GM15510 (cell line): ENCODE results near the gene ARMC3.

ENCODE experiments used
- POLR2A ChIP-seq: IDR thresholded peaks from 3 replicates; pipeline ENCODE4 v1.6.1; 2011; ENCODE audit warnings: borderline replicate concordance; ENCODE audit not compliant: insufficient read length; ENCODE audit errors: extremely low read depth

The ARMC3 gene

DNA sequence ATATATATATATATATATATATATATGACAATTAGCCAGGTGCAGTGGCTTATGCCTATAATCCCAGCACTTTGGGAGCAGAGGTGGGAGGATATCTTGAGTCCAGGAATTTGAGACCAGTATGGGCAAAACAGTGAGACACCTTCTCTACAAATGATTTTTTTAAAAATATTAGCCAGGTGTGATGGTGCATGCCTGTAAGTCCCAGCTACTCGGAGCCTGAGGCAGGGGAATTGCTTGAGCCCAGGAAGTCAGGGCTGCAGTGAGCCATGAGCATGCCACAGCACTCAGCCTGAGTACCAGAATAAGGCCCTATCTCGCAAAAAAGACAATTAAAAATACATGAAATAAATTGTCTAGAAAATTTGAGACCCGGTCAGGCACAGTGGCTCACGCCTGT is 120.3 kb downstream of the ARMC3 start:
- TF ChIP-seq POLR2A: no peak

DNA sequence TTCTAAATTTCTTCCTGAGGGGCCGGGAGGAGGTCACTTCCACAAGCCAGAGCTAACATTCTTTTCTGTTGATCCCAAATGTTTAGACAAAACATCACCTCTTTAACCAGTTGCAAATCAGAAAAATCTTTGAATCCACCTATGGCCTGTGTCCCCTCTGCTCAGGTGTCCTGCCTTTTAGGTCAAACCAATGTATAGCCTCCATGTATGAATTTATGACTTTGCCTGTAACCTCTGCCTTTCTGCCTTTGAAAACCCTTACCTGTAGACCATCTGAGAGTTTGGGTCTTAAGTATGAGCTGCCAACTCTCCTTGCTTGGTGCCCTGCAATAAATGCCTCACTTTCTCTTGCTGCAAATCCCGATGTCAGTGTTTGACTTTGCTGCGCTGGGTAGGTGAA is 123.4 kb downstream of the ARMC3 start:
- no peak for TF ChIP-seq POLR2A

DNA sequence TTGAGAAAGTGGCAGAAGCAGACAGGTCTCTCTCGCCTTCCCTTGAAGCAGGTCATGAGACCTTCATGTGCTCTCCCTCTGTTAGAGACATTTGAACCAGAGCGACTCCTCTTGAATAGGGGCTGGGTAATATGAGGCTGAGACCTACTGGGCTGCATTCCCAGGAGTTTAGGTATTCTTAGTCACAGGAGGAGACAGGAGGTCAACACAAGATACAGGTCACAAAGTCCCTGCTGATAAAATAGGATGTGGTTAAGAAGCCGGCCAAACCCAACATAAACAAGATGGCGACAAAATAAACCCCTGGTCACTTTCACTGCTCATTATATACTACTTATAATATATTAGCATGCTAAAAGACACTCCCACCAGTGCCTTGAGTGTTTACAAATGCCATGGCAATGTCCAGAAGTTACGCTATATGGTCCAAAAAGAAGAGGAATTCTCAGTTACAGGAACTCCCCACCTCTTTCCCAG is 124.0 kb downstream of the ARMC3 start:
- TF ChIP-seq POLR2A: no peak

DNA sequence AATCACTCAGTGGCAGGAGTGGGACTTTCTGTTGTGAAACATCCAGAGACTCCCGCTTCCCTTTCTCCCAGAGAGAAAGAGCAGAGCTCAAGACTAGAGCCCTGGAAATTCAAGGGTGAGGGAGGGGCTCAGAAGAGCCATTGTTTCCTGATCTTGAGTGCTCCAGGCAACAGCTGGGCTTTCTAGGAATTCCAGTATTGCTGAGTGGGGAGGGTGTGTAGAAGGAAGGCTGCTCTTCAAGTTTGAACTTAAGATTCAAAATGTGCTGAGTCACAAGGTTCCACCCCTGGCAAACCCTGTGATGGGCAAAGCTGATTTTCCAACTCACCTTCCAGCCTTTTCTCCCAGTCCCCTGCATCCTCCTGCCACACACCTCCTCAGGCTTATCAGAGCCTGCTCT is 125.2 kb downstream of the ARMC3 start:
- no peak for TF ChIP-seq POLR2A

DNA sequence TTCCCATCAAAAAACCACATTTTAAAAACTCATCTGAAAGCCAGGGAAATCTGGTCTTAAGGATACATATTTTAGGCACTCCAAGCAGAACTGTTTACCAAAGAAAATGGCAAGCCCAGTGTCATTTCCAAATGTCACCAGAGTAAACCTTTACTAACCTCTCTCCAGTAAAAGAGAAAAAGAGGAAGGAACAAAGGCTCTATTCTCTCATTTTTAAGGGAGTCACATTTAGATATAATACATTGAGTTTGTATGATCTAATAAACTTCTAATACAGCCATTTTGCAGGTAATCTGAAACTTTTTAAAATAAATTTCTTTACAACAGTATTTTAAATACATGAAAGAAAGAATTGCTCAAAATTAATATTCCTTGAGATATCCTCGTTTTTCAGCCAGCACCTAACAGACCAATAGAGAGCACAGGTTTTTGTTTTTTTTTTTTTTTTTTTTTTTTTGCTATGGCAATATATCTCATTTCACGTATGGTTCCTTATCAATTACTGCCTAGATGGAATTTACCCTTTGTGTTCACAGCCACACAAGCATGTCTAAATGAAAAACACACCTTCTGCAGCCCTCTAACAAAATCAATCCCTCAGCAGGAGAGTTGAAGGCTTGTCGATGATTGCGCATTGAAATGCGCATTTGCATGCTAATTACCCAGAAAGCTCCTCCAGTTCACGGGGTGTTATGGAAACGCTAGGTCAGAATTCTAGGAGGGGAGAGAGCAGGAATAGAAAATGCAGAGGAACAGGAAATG is 127.8 kb downstream of the ARMC3 start:
- TF ChIP-seq POLR2A: no peak

DNA sequence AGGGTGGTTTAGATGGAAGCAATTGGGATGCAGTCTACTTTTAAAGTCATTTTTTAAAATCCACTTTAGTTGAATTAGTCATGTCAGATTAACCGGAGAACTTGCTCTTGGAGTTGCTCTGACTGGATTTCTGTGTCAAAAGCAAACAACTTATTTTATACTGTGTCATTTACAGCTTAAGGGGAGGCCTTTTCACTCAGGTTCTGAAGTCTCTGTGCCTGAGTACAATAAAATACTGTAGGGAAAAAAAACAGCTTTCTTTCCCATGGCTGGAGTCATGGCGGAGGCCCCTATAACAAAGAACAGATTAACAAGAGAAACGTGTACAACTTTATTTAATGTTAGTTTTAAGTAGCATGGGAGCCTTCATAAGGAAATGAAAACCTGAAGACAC is 128.3 kb downstream of the ARMC3 start:
- TF ChIP-seq POLR2A: no peak

DNA sequence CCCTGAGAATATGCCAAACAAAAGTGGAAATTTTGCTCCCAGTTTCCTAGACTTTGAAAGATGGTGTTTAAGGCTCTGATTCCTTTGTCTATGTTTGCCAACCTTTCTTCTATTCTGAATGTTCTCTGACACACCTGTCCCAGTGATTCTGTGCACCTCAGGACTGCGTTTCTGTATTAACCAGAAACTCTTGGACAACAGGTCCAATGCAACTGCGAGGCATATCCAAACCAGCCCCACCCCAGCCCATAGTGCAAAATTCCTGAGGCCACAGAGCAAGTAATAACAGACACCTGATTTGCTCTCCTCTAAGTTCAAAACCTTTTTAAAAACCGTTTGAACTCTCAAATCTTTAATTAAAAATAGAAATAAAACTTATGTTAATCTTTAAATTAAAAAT is 130.5 kb downstream of the ARMC3 start:
- TF ChIP-seq POLR2A: no peak

DNA sequence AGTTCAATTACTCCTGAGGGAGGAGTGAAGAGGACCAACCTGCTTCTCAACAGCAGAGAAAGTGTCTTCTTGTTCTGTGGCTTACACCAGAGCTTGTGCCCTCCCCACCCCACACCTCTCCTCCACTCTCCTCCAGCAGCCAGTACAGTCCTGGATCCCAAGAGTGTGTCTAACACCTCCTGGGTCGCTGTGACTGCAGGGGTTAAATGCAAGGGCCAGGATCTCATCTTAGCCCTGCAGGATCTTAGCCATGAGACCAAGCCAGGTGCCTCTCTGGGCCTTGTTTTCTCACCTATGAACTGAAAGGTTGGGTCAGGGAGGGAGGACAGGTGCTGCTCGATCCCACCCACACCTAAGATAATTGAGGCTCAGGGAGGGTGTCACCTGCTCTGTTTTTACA is 133.1 kb downstream of the ARMC3 start:
- TF ChIP-seq POLR2A: no peak

DNA sequence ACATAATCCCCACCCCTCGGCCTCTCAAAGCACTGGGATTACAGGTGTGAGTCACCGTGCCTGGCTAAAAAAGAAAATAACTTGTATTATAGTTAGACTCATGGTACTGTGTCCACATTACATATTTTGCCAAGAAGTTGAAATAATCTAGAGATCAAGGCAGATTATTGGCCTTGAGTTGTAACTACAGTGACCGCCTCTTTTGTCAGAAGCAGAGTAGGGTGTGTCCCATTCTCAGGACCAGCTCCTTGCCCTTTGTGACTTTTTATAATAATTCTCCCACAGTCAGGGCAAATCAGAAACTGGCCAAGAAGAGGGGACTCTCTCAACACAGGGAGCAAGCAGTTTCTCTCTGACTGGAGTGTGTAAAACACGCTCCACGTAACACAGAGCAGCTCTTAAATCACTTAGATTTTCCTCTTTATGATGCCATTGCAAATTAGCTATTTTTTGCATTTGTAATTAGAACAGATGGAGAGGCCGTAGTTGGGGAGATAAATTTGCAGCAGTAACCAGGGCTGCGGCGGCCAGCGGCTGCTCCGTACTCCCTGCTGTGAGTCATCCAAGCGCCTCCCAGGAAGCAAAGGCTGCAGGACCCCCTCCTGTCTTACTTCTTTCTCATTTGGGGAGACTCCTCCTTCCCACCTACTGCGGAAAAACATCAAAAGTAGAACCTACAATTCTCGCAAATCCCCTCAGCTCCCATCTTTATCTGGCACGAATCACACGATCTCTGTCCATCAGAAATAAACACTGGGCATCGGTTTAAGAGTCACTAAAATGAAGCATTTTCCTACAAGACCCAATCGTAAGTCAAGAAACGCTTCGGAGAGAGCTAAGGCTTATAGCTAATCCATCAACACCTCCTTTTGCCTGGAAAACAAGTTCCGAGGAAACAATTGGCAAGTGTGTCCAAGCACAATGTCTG is 135.5 kb downstream of the ARMC3 start:
- TF ChIP-seq POLR2A: no peak

DNA sequence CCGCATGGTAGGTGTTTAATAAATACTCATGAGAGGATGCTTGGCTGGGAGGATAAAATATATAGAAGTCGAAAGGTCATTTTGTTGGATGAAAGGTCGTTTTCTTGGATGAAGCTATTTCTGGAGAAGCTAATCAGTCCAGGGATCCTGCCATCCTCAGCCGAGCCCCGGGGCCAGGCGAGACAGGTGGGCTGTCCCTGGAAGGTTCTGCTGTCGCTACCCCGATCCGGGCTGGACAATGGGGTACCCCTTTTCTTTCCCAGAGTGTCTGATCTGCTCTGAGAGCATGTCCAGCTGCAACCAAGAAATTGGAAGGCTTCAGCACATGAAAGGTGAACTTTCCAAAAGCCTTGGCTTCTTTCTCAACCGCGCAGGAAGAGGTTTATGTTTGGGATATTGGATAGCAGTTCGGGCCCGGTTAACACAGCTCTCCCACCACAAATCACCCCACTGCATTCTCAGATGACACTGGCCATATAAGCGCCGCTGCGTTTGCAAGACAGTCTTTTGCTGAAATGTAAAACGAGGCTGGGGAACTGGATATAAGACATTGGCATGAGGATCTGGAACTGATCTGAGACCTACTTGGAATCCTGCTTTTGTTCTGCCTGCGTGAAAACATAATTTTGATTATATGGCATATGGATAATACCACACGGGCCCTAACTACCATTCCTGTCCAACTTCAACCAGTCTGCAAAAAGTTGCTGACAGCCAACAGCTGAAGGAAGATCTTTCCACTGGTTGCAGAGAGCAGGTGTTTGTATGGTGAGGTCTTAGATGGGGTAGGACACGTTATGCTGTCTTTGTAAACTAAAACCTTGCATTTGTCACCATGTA is 136.3 kb downstream of the ARMC3 start:
- no peak for TF ChIP-seq POLR2A

DNA sequence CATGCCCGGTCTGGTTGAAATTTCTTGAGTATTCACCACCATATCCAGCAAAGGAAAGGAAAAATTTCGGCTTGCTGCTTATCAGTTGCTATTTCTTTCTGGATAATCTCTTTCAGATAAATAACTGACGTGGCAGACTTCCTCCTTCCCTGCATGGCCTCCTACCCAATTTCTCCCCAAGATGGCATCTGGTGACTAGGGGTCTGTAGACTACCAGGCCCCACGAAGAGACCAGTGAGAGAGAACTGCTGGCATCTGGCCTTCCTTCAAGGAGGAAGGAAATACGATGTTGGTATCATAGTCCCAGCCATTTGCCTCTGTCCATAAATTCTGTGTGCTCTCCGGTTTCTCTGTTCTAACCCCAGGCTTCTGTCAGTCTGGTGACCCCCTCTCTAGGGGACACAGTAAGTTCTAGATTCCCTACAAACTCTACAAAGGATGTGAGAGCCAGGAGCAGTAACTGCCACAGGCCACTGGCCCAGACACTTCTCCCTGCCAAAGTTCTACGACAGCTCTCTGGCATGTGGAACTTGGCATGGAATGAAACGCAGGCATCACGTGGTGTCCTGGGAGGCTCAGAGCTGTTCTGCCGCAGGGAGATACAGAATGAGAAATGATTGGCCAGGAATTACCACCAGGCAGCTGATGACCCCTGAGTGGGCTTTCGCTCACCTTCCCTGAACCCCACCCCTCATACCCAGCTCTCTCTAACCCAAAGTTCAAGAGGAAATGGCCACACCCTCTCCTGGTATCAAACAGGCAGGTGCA is 137.5 kb downstream of the ARMC3 start:
- TF ChIP-seq POLR2A: no peak

DNA sequence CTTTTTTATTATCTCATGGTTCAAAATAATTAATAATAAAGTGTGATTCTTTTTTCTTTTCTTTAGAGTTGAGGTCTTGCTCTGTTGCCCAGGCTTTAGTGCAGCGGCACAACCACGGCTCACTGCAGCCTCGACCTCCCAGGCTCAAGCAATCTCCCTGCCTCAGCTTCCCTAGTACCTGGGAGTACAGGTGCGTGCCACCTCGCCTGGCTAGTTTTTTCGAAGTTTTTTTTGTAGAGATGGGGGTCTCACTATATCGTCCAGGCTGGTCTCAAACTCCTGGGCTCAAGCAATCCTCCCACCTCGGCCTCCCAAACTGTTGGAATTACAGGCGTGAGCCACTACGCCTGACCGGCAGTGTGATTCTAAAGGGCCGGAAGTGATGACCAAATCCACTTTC is 139.5 kb downstream of the ARMC3 start:
- no peak for TF ChIP-seq POLR2A

DNA sequence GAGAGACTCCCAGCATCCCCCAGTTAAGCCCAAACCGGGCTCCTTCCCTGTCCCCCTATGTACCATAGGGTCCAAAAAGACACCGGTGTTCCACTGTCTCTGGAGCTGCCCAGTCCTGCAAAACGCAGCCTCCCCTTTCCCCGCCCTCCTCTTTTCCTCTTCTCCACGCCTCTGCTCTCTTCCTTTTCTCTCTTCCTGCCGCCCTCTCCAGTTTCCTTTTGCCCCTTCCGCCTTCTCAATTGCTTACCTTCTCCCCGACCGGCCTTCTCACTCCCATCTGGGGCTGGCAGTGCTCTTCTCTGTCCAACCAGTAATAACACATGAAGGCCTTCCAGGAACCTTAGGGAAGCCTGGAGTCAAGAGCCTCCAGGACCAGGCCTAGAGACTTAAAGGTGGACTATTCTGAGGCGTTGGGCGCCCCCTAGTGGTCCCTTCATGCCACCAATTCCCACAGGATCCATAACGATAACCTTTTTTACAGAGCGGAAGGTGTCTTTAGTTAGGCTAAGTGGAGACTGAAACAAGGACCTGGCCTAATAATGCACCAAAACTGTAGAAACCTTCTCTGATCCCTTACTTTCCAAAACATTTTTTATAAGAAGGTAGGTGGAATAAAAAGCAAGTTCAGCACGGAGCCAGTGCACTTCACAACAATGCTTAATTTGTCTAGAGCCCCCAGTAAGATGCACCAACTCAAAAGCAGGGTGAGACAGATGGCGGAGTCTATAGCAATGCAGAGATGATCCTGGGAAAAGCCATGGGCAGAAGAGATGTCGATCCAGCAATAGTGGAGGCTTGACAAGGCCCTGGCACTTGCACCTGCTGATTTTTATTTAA is 140.3 kb downstream of the ARMC3 start:
- no peak for TF ChIP-seq POLR2A
